Right renal pelvis (tissue), 4 donors: ENCODE data around the gene AEN. TPM values are rescaled to one million over a fixed set of nuclear protein-coding genes. Genes with fewer than 3 reads are reported as not detected.

ENCODE experiments used
- DNase-seq, 4 donors: peaks; one replicate each; pipeline ENCODE4 v3.0.0-alpha.2; 2013; ENCODE audit warnings: low read depth in 4 of 4, low spot score in 3 of 4, missing footprints in 1 of 4
- polyA plus RNA-seq, 4 donors: library from polyadenylated mRNA; unstranded; fragments of 120-200 nt; gene quantifications; one replicate each; pipeline ENCODE4 v1.2.1, GENCODE V29; 2013; ENCODE audit not compliant: insufficient read length in 4 of 4

The AEN gene
- polyA plus RNA-seq = 1 to 10 TPM; 5.7 to 7.0 (median 6.6) TPM

GRCh38 chr15:88620995-88621772 is at the start of gene AEN:
Gene AEN, plus strand, starts transcription at chr15:88621340. Its CDS starts 4,870 bp downstream, at chr15:88626210.
- peak; percentile 88 to 90 (median 88) for DNase-seq

- DNase-seq = no peak
These were observed 49.3 kb upstream of the AEN start for GRCh38 chr15:88571852-88572259.

GRCh38 chr15:88574077-88574476 is 47.1 kb upstream of the AEN start:
- no peak for DNase-seq

- no peak for DNase-seq
These were observed 46.5 kb upstream of the AEN start for GRCh38 chr15:88574655-88575054.

- no peak for DNase-seq
These were observed 41.8 kb upstream of the AEN start for GRCh38 chr15:88579322-88579721.

GRCh38 chr15:88580532-88580931 is 40.6 kb upstream of the AEN start:
- no peak for DNase-seq

GRCh38 chr15:88586401-88587162 is 34.6 kb upstream of the AEN start:
- DNase-seq = no peak

- no peak for DNase-seq
These were observed 30.4 kb upstream of the AEN start for GRCh38 chr15:88590759-88591158.

- DNase-seq = no peak
These were observed 29.8 kb upstream of the AEN start for GRCh38 chr15:88591384-88591783.

GRCh38 chr15:88603885-88604284 is 17.3 kb upstream of the AEN start:
- no peak for DNase-seq

- DNase-seq = no peak
These were observed 16.6 kb upstream of the AEN start for GRCh38 chr15:88604381-88605188.

GRCh38 chr15:88605189-88606069 is 15.7 kb upstream of the AEN start:
- DNase-seq = peak in 3 of 4 donors; percentile 48 to 57 (median 56)

- no peak for DNase-seq
These were observed 14.9 kb upstream of the AEN start for GRCh38 chr15:88606070-88606794.

- DNase-seq = no peak
These were observed 13.2 kb upstream of the AEN start for GRCh38 chr15:88607951-88608350.

GRCh38 chr15:88608607-88609181 is 12.4 kb upstream of the AEN start:
- no peak for DNase-seq

- no peak for DNase-seq
These were observed 11.6 kb upstream of the AEN start for GRCh38 chr15:88609344-88610090.

- DNase-seq = no peak
These were observed 10.4 kb upstream of the AEN start for GRCh38 chr15:88610701-88611231.

- no peak for DNase-seq
These were observed 8.8 kb upstream of the AEN start for GRCh38 chr15:88612186-88612796.
